ENCODE measurements around the gene MTMR2. TPM values are rescaled to one million over a fixed set of nuclear protein-coding genes. Genes with fewer than 3 reads are reported as not detected.

MTMR2 gene
- total RNA-seq, 1 donor from 2014 or later, result 68.0 TPM

- Histone ChIP-seq H3K4me1 (ENCODE audit: insufficient read depth, low read length) (no peaks in the 10 kb centered on the region), H2AFZ (ENCODE audit: low read depth, low read length) (no peak overlapping the region), H3K4me2 (ENCODE audit: low read length) (no peak overlapping the region), H3K4me3 (ENCODE audit: insufficient read depth, low read depth, low read length) (no peak overlapping the region), H3K9me3 (ENCODE audit: insufficient read depth, low read depth, low read length) (no peaks in the 10 kb centered on the region), H3K36me3 (ENCODE audit: insufficient read depth, low read length) (peaks cover 8% of the 10 kb centered on the region), H3K27me3 (ENCODE audit: insufficient read depth, low read length) (no peaks in the 10 kb centered on the region), H4K20me1 (ENCODE audit: insufficient read depth, low read length) (no peaks in the 10 kb centered on the region), H3K9ac (ENCODE audit: low read length) (no peak overlapping the region), H3K27ac (ENCODE audit: low read depth, low read length) (no peak overlapping the region), H3K79me2 (ENCODE audit: insufficient read depth, low read length) (peaks cover 35% of the 10 kb centered on the region)
- no peaks in the 10 kb centered on the region for H3K4me1 Mint-ChIP-seq (ENCODE audit: low read depth, unreplicated experiment)
- FAIRE-seq, result no peak
- TF ChIP-seq EZH2 (IDR thresholded peaks at IDR 0.05; ENCODE audit: insufficient read depth, low read length), result no peak
- TF ChIP-seq, protein P1, sequence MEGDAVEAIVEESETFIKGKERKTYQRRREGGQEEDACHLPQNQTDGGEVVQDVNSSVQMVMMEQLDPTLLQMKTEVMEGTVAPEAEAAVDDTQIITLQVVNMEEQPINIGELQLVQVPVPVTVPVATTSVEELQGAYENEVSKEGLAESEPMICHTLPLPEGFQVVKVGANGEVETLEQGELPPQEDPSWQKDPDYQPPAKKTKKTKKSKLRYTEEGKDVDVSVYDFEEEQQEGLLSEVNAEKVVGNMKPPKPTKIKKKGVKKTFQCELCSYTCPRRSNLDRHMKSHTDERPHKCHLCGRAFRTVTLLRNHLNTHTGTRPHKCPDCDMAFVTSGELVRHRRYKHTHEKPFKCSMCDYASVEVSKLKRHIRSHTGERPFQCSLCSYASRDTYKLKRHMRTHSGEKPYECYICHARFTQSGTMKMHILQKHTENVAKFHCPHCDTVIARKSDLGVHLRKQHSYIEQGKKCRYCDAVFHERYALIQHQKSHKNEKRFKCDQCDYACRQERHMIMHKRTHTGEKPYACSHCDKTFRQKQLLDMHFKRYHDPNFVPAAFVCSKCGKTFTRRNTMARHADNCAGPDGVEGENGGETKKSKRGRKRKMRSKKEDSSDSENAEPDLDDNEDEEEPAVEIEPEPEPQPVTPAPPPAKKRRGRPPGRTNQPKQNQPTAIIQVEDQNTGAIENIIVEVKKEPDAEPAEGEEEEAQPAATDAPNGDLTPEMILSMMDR (IDR thresholded peaks at IDR 0.05; ENCODE audit: insufficient read depth, low read depth, low read length), result no peak
- H3K4me3 Mint-ChIP-seq (ENCODE audit: unreplicated experiment), result no peak overlapping the region
- peaks cover 4% of the 10 kb centered on the region for H3K36me3 Mint-ChIP-seq (ENCODE audit: low read depth, unreplicated experiment)
- H3K27ac Mint-ChIP-seq (ENCODE audit: unreplicated experiment), result no peak overlapping the region
- no peaks in the 10 kb centered on the region for H3K9me3 Mint-ChIP-seq (ENCODE audit: unreplicated experiment)
- DNase-seq (ENCODE audit: low read depth), result no peak
- no peaks in the 10 kb centered on the region for H3K27me3 Mint-ChIP-seq (ENCODE audit: low read depth, unreplicated experiment)
These were observed 124.4 kb downstream of the MTMR2 start for GRCh38 chr11:95799546-95799945.

GRCh38 chr11:95796501-95796900, 127.4 kb downstream of the MTMR2 start:
- Histone ChIP-seq H3K4me3 (ENCODE audit: insufficient read depth, low read depth, low read length) (no peak overlapping the region), H3K36me3 (ENCODE audit: insufficient read depth, low read length) (peaks cover 8% of the 10 kb centered on the region), H3K27ac (ENCODE audit: low read depth, low read length) (no peak overlapping the region), H3K9ac (ENCODE audit: low read length) (no peak overlapping the region), H3K4me1 (ENCODE audit: insufficient read depth, low read length) (peaks cover 2% of the 10 kb centered on the region), H2AFZ (ENCODE audit: low read depth, low read length) (no peak overlapping the region), H3K4me2 (ENCODE audit: low read length) (no peak overlapping the region), H3K9me3 (ENCODE audit: insufficient read depth, low read depth, low read length) (no peaks in the 10 kb centered on the region), H3K27me3 (ENCODE audit: insufficient read depth, low read length) (no peaks in the 10 kb centered on the region), H3K79me2 (ENCODE audit: insufficient read depth, low read length) (peaks cover 64% of the 10 kb centered on the region), H4K20me1 (ENCODE audit: insufficient read depth, low read length) (peaks cover 4% of the 10 kb centered on the region)
- TF ChIP-seq, protein P1 (IDR thresholded peaks at IDR 0.05; ENCODE audit: insufficient read depth, low read depth, low read length), result no peak
- FAIRE-seq (no peak), DNase-seq (ENCODE audit: low read depth) (no peak)
- peaks cover under 1% of the 10 kb centered on the region for H3K36me3 Mint-ChIP-seq (ENCODE audit: low read depth, unreplicated experiment)
- H3K9me3 Mint-ChIP-seq (ENCODE audit: unreplicated experiment), result no peaks in the 10 kb centered on the region
- H3K27me3 Mint-ChIP-seq (ENCODE audit: low read depth, unreplicated experiment), result no peaks in the 10 kb centered on the region
- H3K27ac Mint-ChIP-seq (ENCODE audit: unreplicated experiment), result no peak overlapping the region
- H3K4me1 Mint-ChIP-seq (ENCODE audit: low read depth, unreplicated experiment), result peaks cover 9% of the 10 kb centered on the region
- no peak overlapping the region for H3K4me3 Mint-ChIP-seq (ENCODE audit: unreplicated experiment)

- Histone ChIP-seq H3K4me2 (ENCODE audit: low read length) (no peak overlapping the region), H3K4me3 (ENCODE audit: insufficient read depth, low read depth, low read length) (no peak overlapping the region), H3K9ac (ENCODE audit: low read length) (no peak overlapping the region), H3K4me1 (ENCODE audit: insufficient read depth, low read length) (peaks cover 9% of the 10 kb centered on the region), H4K20me1 (ENCODE audit: insufficient read depth, low read length) (peaks cover 5% of the 10 kb centered on the region), H2AFZ (ENCODE audit: low read depth, low read length) (no peak overlapping the region), H3K27ac (ENCODE audit: low read depth, low read length) (no peak overlapping the region), H3K36me3 (ENCODE audit: insufficient read depth, low read length) (peaks cover 8% of the 10 kb centered on the region), H3K27me3 (ENCODE audit: insufficient read depth, low read length) (no peaks in the 10 kb centered on the region), H3K79me2 (ENCODE audit: insufficient read depth, low read length) (peaks cover 71% of the 10 kb centered on the region), H3K9me3 (ENCODE audit: insufficient read depth, low read depth, low read length) (no peaks in the 10 kb centered on the region)
- DNase-seq (ENCODE audit: low read depth) (no peak), FAIRE-seq (no peak)
- Mint-ChIP-seq H3K27ac (ENCODE audit: unreplicated experiment) (no peak overlapping the region), H3K9me3 (ENCODE audit: unreplicated experiment) (no peaks in the 10 kb centered on the region), H3K27me3 (ENCODE audit: low read depth, unreplicated experiment) (no peaks in the 10 kb centered on the region), H3K4me1 (ENCODE audit: low read depth, unreplicated experiment) (peaks cover 11% of the 10 kb centered on the region), H3K36me3 (ENCODE audit: low read depth, unreplicated experiment) (no peaks in the 10 kb centered on the region), H3K4me3 (ENCODE audit: unreplicated experiment) (no peak overlapping the region)
- TF ChIP-seq EZH2 (IDR thresholded peaks at IDR 0.05; ENCODE audit: insufficient read depth, low read length), result no peak
- TF ChIP-seq, protein P1 (IDR thresholded peaks at IDR 0.05; ENCODE audit: insufficient read depth, low read depth, low read length), result no peak
These were observed 128.1 kb downstream of the MTMR2 start for GRCh38 chr11:95795627-95796295.
